ENCODE measurements around the gene ARHGEF39. TPM values are rescaled to one million over a fixed set of nuclear protein-coding genes. Genes with fewer than 3 reads are reported as not detected.
"Not testable (repeated sequence)": the region's sequence is repeated elsewhere in the genome, so short reads cannot be mapped to it uniquely, and the experiment has no call there.

The ARHGEF39 gene
- total RNA-seq, 6 experiments from 2014 or later, result 0.11 to 3.6 (median 0.43) TPM

GRCh38 chr9:35639631-35640030 is 25.4 kb downstream of the ARHGEF39 start:
- 68% methylated on average over 1 of the region's 1 CpG for WGBS (ENCODE audit: insufficient coverage, low coverage, low lambda C conversion rate, missing lambda C conversion rate)
- H3K4me3 ChIP-seq, result no peak overlapping the region
- TF ChIP-seq CTCF (IDR thresholded peaks at IDR 0.05), result no peak
- TF ChIP-seq POLR2A (IDR thresholded peaks at IDR 0.05), result no peak
- H3K36me3 ChIP-seq, result no peaks in the 10 kb centered on the region
- no peak for DNase-seq
- H3K27ac ChIP-seq, result no peak overlapping the region
- no peak for ATAC-seq
- H3K27me3 ChIP-seq, result no peaks in the 10 kb centered on the region
- intact Hi-C loops (cut with DNase I), result no loop called here
- no peaks in the 10 kb centered on the region for H3K4me1 ChIP-seq
- H3K9me3 ChIP-seq, result no peaks in the 10 kb centered on the region

GRCh38 chr9:35639225-35639624 is 25.8 kb downstream of the ARHGEF39 start:
- H3K27ac ChIP-seq; intact Hi-C loops (cut with DNase I); H3K9me3 ChIP-seq; H3K27me3 ChIP-seq; H3K4me3 ChIP-seq; H3K4me1 ChIP-seq; H3K36me3 ChIP-seq; DNase-seq: not testable (repeated sequence)
- WGBS (ENCODE audit: insufficient coverage, low coverage, low lambda C conversion rate, missing lambda C conversion rate), result 47% methylated on average over 1 of the region's 1 CpG
- peak in 1 of 4 donors; percentile 23 for ATAC-seq

- H3K4me1 ChIP-seq; ATAC-seq; intact Hi-C loops (cut with DNase I); H3K36me3 ChIP-seq; H3K27ac ChIP-seq; H3K9me3 ChIP-seq; DNase-seq; H3K27me3 ChIP-seq; H3K4me3 ChIP-seq: not testable (repeated sequence)
- 59% methylated on average over 6 of the region's 8 CpGs for WGBS (ENCODE audit: insufficient coverage, low coverage, low lambda C conversion rate, missing lambda C conversion rate)
Measured at GRCh38 chr9:35638751-35639150, 26.2 kb downstream of the ARHGEF39 start.

- intact Hi-C loops (cut with DNase I); H3K27ac ChIP-seq; H3K4me3 ChIP-seq; DNase-seq; ATAC-seq; H3K36me3 ChIP-seq; H3K27me3 ChIP-seq; H3K4me1 ChIP-seq; H3K9me3 ChIP-seq: not testable (repeated sequence)
- WGBS (ENCODE audit: insufficient coverage, low coverage, low lambda C conversion rate, missing lambda C conversion rate), result 96% methylated on average over 7 of the region's 9 CpGs
Measured at GRCh38 chr9:35637427-35637955, 27.5 kb downstream of the ARHGEF39 start.

- H3K4me3 ChIP-seq; ATAC-seq; H3K9me3 ChIP-seq; DNase-seq; H3K27me3 ChIP-seq; H3K36me3 ChIP-seq; H3K4me1 ChIP-seq; intact Hi-C loops (cut with DNase I): not testable (repeated sequence)
- 92% methylated on average over 6 of the region's 6 CpGs for WGBS (ENCODE audit: insufficient coverage, low coverage, low lambda C conversion rate, missing lambda C conversion rate)
- peak overlapping the region in 2 of 3 donors; percentile 18 to 52 for H3K27ac ChIP-seq
Measured at GRCh38 chr9:35636877-35637246, 28.1 kb downstream of the ARHGEF39 start.

- H3K27me3 ChIP-seq, result no peaks in the 10 kb centered on the region
- ATAC-seq, result peak in 3 of 4 donors; percentile 38 to 57 (median 51)
- H3K4me3 ChIP-seq, result no peak overlapping the region
- intact Hi-C loops (cut with DNase I), result no loop called here
- no peaks in the 10 kb centered on the region for H3K4me1 ChIP-seq
- WGBS (ENCODE audit: insufficient coverage, low coverage, low lambda C conversion rate, missing lambda C conversion rate), result 45% methylated on average over 4 of the region's 9 CpGs
- no peaks in the 10 kb centered on the region for H3K9me3 ChIP-seq
- no peaks in the 10 kb centered on the region for H3K36me3 ChIP-seq
- H3K27ac ChIP-seq, result peak overlapping the region in 2 of 3 donors; percentile 18 to 52
- TF ChIP-seq POLR2A (IDR thresholded peaks at IDR 0.05), result no peak
- TF ChIP-seq CTCF (IDR thresholded peaks at IDR 0.05), result no peak
- no peak for DNase-seq
Measured at GRCh38 chr9:35636135-35636876, 28.7 kb downstream of the ARHGEF39 start.
